ENCODE results near the gene HYLS1.

DNA sequence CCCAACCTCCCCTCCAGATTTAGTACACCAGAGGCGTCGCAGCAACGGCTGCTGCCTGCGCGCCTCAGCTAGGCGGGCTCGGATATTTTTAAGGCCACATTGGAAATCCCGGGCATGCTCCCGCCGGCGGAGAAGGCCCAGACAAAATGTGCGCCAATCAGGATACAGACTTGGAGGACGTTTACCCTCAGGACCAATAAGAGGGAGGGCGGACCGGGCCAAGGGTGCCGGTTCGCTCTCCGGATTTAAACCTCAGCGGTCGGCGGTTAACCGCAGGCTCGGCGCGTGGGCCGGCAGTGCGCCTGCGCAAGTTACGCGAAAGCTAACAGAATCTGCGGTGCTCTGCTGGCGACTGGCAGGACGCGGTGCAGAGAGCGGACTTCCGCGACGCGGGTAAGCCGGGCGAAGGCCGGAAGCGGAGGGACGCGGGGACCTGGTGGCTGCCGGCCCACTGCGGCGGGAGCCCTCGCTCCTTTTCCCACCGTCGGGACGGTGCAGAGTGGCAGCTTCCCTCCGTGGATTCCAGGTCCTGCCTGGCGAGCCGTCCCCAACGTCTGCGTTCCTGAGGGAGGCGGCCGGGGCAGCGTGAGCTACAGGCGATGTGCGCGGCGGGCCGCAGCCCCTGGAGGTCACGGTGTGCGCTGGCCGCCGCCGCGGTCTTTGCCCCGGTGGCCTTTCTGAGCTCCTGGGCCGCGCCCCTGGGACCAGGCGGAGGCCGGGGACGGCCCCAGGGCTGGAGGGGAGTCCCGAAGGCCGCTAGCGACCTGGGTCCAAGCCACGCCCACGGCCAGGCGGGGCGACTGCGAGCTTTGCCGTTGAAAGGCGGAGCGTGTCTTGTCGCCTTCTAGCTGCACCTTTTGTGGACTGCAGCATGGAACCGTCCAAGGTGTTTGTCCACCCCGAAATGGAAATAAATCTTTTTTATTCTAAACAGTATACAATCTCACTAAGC, at the start of gene HYLS1:
- TF ChIP-seq GATA2 (IDR thresholded peaks at IDR 0.05; ENCODE audit: low read depth, low read length) (no peak), GATA3 (IDR thresholded peaks at IDR 0.05; ENCODE audit: low read depth, low read length) (no peak)
